Measurements from ENCODE around the gene ADAMTS9. TPM values are rescaled to one million over a fixed set of nuclear protein-coding genes. Genes with fewer than 3 reads are reported as not detected.

Gene ADAMTS9
- total and polyA plus RNA-seq, 10 of the 15 experiments (the other 5 are each of a cell fraction or from before 2014, with no cell fraction given) = 0.08 TPM; not detected in 9

- intact Hi-C loops (cut with micrococcal nuclease; ENCODE audit: unreplicated experiment) (no loop called here), in situ Hi-C loops (cut with MboI) (loop anchor here (10.0 kb wide), 1 partner anchor 1199 kb away; no protein-coding TSS in a partner anchor)
- Histone ChIP-seq H3K4me2 (ENCODE audit: control insufficient read depth, insufficient read depth) (no peak overlapping the region), H4K20me1 (ENCODE audit: control insufficient read depth, insufficient read depth) (no peaks in the 10 kb centered on the region), H3K27ac (ENCODE audit: control insufficient read depth, insufficient read depth) (no peak overlapping the region), H3K9ac (ENCODE audit: control insufficient read depth, insufficient read depth, low read length) (no peak overlapping the region), H3K4me1 (ENCODE audit: control insufficient read depth, insufficient read depth, low read length) (no peaks in the 10 kb centered on the region), H2AFZ (ENCODE audit: control insufficient read depth, low read depth, low read length) (no peak overlapping the region), H3K4me3 (no peak overlapping the region), H3K27me3 (replicated peaks in 1 of 2; ENCODE audit: control insufficient read depth in 2 of 2, insufficient read depth in 2 of 2, low read length in 1 of 2) (peaks cover 2 to 3% of the 10 kb centered on the region in 2 experiments; a peak in 1 of 4 replicates), H3K79me2 (ENCODE audit: control insufficient read depth, insufficient read depth, low read length) (no peaks in the 10 kb centered on the region), H3K36me3 (ENCODE audit: control insufficient read depth in 2 of 2, insufficient read depth in 2 of 2, low read length in 1 of 2) (no peaks in the 10 kb centered on the region), H3K9me3 (replicated peaks; ENCODE audit: control insufficient read depth, insufficient read depth, low read length) (no peaks in the 10 kb centered on the region)
- ChIA-PET RAD21 (ENCODE audit: unreplicated experiment) (no interaction called here), SMC1A (ENCODE audit: uncharacterized antibody, unreplicated experiment) (interaction anchor here (1.3 kb wide), 1 partner anchor 39 kb away, joined by 3 read pairs; no protein-coding TSS in a partner anchor), CTCF (no interaction called here), POLR2A (no interaction called here)
- no peak for DNase-seq (ENCODE audit: low read depth, low spot score)
- TF ChIP-seq RB1 (IDR thresholded peaks at IDR 0.05; ENCODE audit: borderline replicate concordance) (no peak), ZSCAN29 (IDR thresholded peaks at IDR 0.05) (no peak), NFYA (IDR thresholded peaks at IDR 0.05; ENCODE audit: borderline replicate concordance, low read depth, low read length) (no peak), JUND (IDR thresholded peaks at IDR 0.05; ENCODE audit: low read depth, low read length) (no peak), IKZF1 (conservative IDR thresholded peaks at IDR 0.05) (no peak), POLR2A (IDR thresholded peaks at IDR 0.05; ENCODE audit: low read depth, low read length) (no peak), NFXL1 (IDR thresholded peaks at IDR 0.05; ENCODE audit: borderline replicate concordance) (no peak), BCL11A (IDR thresholded peaks at IDR 0.05; ENCODE audit: low read depth, low read length) (no peak), SMC3 (IDR thresholded peaks at IDR 0.05; ENCODE audit: borderline replicate concordance, low read length) (no peak), SP1 (IDR thresholded peaks at IDR 0.05; ENCODE audit: low read depth, low read length) (no peak), LARP7 (IDR thresholded peaks at IDR 0.05) (no peak), KLF5 (IDR thresholded peaks at IDR 0.05; ENCODE audit: partially characterized antibody) (no peak)
- no peak for ATAC-seq
- FAIRE-seq = no peak
- 24% methylated on average over 2 of the region's 2 CpGs for WGBS (ENCODE audit: insufficient coverage, insufficient replicate concordance, low lambda C conversion rate, missing lambda C conversion rate)
- BruUV-seq (replicated peaks) = no TSS peak
Measured at GRCh38 chr3:64536166-64536565, 151.6 kb downstream of the ADAMTS9 start.
